ENCODE results near the gene ZIC4. TPM values are rescaled to one million over a fixed set of nuclear protein-coding genes. Genes with fewer than 3 reads are reported as not detected.

The ZIC4 gene
- total and polyA plus RNA-seq, 2 of the 8 experiments (the other 6 are each of a cell fraction or from before 2014, with no cell fraction given) = 0.03 to 0.13 TPM

DNA sequence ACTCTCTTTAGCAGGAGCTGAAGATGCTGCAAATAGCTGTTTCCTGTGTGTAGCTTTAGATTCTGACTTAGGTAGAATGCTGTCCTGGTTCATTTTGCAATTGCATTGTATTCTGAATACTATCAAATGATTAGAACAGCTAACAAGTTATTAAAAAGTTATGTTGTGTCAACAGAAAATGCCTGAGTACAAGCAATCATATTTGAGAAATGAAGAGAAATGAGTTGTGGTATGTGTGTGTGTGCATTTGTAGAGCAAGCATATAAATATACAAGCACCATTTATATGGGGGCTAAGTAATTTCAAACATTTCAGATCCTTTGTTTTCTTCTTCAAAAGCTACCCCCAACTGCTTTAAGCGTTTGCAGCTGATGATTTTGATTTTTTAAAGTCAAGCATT is 10.6 kb upstream of the ZIC4 start:
- Histone ChIP-seq H4K5ac (ENCODE audit: insufficient read length, low read depth, low read length) (no peak overlapping the region), H3K4me2 (ENCODE audit: insufficient read depth in 1 of 2, low read depth in 2 of 2, low read length in 2 of 2) (no peak overlapping the region), H3K79me1 (ENCODE audit: low read depth, low read length) (no peaks in the 10 kb centered on the region), H3K27ac (ENCODE audit: low read depth, low read length) (no peak overlapping the region), H2AFZ (ENCODE audit: low read length) (no peak overlapping the region), H3K9me3 (ENCODE audit: insufficient read depth in 2 of 2, low read depth in 1 of 2, low read length in 1 of 2) (no peaks in the 10 kb centered on the region), H3K14ac (ENCODE audit: insufficient read length) (no peak overlapping the region), H3K4me1 (replicated peaks in 1 of 4; ENCODE audit: control insufficient read depth in 3 of 4, insufficient read depth in 4 of 4, low read length in 3 of 4) (peaks cover 10 to 32% (median 17%) of the 10 kb centered on the region in 4 experiments), H3K18ac (ENCODE audit: extremely low read depth, low read length) (no peak overlapping the region), H3K23me2 (ENCODE audit: low read depth, low read length) (peaks cover 9% of the 10 kb centered on the region; the same call in 1 of the 2 replicates), H3K79me2 (ENCODE audit: control insufficient read depth in 1 of 2, insufficient read depth in 2 of 2, low read length in 2 of 2) (no peaks in the 10 kb centered on the region), H3K36me3 (ENCODE audit: control insufficient read depth in 2 of 4, insufficient read depth in 4 of 4, low read length in 3 of 4) (peaks cover 0 to 3% (median 0%) of the 10 kb centered on the region in 4 experiments; a peak in 1 of 8 replicates), H2BK12ac (ENCODE audit: low read depth, low read length) (no peak overlapping the region), H4K91ac (replicated peaks; ENCODE audit: insufficient read length, low read length) (no peak overlapping the region), H2AK5ac (ENCODE audit: low read depth, low read length) (no peak overlapping the region), H3K56ac (replicated peaks; ENCODE audit: insufficient read length, low read depth, low read length) (no peak overlapping the region), H2BK120ac (replicated peaks; ENCODE audit: low read depth, low read length) (no peak overlapping the region), H2BK5ac (ENCODE audit: low read depth, low read length) (no peak overlapping the region), H3K23ac (ENCODE audit: insufficient read length) (no peak overlapping the region), H3K4ac (replicated peaks; ENCODE audit: insufficient read length, low read depth, low read length) (no peak overlapping the region), H2BK20ac (ENCODE audit: low read length) (no peak overlapping the region), H3K4me3 (ENCODE audit: extremely low read depth in 1 of 4, insufficient read depth in 2 of 4, low read depth in 3 of 4, low read length in 4 of 4) (no peak overlapping the region), H2BK15ac (ENCODE audit: low read length) (no peak overlapping the region), H4K20me1 (replicated peaks in 1 of 2; ENCODE audit: control insufficient read depth in 1 of 2, insufficient read depth in 2 of 2, low read length in 2 of 2) (peaks cover 9 to 11% of the 10 kb centered on the region in 2 experiments), H3K9ac (replicated peaks in 1 of 4; ENCODE audit: extremely low read depth in 1 of 4, low read depth in 3 of 4, low read length in 3 of 4) (no peak overlapping the region), H3K27me3 (replicated peaks in 1 of 4; ENCODE audit: control insufficient read depth in 3 of 4, extremely low read depth in 1 of 4, insufficient read depth in 3 of 4, low read length in 3 of 4) (peaks cover 68 to 98% (median 88%) of the 10 kb centered on the region in 4 experiments), H4K8ac (ENCODE audit: extremely low read depth, insufficient read depth, low read length) (no peak overlapping the region)
- DNase-seq (ENCODE audit: low read depth in 1 of 2, low spot score in 2 of 2) (no peak), FAIRE-seq (no peak)
- ChIA-PET CTCF (ENCODE audit: partially characterized antibody) (interaction anchor here (0.6 to 17.2 kb wide), 7 partner anchors 23 to 349 kb away, joined by 3 to 485 read pairs (median 3); partner anchors contain the start of gene ZIC4), POLR2A (ENCODE audit: partially characterized antibody) (no interaction called here)
- WGBS, 2 experiments (ENCODE audit: extremely low coverage in 1 of 2, insufficient coverage in 1 of 2, insufficient read length in 1 of 2, insufficient replicate concordance in 2 of 2, low coverage in 1 of 2, low lambda C conversion rate in 2 of 2, missing lambda C conversion rate in 1 of 2) = 0% methylated on average over 1 of the region's 1 CpG; no CpG with 5 or more reads in 1 of the 2 experiments
- TF ChIP-seq RAD21 (IDR thresholded peaks at IDR 0.05 in 1 of 2, conservative IDR thresholded peaks at IDR 0.05 in 1 of 2; ENCODE audit: low read depth in 2 of 2, low read length in 2 of 2) = no peak
- no peak for TF ChIP-seq BACH1 (IDR thresholded peaks at IDR 0.05; ENCODE audit: low read length)

Measured in H1 (cell line).